NCI-H2171 (cell line): ENCODE data around the gene ZBTB7A.

Source experiments
- DNase-seq: peaks from one replicate; lab custom pipeline; 2025; lab: John Stamatoyannopoulos, UW

ZBTB7A gene

DNA sequence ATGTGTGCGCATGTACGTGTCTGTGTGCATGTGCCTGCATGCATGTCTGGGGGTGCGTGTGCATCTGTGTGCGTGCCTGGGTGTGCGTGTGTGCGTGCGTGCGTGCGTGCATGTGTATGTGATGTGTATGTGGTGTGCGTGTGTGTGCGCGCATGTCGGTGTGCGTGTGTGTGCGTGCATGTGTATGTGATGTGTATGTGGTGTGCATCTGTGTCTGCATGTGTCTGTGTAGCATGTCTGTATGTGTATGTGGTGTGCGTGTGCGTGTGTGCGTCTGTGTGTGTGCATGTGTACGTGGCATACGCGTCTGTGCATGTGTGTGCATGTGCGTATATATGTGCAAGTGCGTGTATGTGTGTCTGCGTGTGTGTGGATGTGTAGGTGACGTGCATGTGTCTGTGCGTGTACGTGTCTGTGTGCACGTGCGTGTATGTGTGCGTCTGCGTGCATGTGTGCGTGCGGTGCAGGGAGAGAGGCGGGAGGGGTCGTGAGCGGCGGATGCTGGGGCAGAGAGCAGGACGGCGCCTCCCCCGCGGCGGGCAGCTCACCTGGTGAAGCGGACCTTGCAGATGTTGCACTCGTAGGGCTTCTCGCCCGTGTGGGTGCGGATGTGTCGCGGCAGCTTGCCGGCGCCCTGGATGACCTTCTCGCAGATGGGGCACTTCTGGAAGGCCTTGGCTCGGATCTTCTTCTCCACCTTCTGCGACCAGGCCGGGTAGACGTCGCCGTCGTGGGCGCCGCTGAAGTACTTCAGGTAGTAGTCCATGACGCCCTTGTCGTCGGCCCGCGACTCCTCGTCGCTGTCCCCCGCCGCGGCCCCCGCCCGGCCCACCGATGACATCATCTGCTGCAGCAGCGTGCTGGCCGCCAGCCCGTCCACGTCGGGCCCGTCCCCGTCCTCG lies 13.0 kb downstream of the ZBTB7A start:
- DNase-seq = no peak

GRCh38 chr19:4052993-4053422 lies 13.7 kb downstream of the ZBTB7A start:
- no peak for DNase-seq

DNA sequence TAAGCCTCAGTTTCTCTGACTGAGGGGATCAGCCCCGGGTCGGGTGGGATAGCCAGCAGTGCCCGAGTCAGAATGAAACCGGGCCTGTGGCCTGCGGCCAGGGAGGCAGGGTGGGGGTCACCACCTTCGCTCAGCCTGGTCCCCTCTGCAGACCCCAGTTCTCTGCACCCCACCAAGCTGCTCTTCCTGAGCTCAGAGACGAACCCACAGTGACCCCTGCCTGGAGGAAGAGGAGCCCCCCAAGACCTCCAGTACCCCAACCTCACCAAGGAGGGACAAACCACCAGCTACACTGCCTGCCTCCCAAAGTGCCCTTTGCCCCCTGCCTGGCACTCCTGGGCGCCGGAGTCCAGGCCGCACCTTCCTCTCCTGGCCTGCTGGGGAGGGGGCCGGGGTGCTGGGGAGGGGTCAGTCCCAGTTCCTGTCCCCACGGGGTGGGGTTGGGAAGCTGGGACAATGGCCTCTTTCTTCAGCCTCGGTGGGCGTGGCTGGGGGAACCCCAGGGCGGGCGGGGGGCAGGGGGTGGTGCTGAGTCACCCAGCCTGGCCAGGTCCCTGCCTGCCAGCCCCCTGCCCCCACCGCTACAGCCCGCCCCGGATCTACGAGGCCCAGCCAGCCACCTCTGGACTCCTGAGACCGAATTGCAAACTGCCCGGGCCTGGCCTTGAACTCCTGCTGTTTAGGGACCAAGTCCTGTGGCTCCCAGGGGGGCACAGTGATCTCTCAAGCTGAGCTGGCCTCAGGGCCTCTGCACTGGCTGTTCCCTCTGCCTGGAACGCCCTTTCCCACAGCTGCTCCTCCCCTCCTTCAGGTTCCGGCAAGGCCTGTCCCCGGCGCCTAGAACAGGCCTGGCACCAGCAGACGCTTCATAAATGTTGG lies 14.3 kb downstream of the ZBTB7A start:
- no peak for DNase-seq

DNA sequence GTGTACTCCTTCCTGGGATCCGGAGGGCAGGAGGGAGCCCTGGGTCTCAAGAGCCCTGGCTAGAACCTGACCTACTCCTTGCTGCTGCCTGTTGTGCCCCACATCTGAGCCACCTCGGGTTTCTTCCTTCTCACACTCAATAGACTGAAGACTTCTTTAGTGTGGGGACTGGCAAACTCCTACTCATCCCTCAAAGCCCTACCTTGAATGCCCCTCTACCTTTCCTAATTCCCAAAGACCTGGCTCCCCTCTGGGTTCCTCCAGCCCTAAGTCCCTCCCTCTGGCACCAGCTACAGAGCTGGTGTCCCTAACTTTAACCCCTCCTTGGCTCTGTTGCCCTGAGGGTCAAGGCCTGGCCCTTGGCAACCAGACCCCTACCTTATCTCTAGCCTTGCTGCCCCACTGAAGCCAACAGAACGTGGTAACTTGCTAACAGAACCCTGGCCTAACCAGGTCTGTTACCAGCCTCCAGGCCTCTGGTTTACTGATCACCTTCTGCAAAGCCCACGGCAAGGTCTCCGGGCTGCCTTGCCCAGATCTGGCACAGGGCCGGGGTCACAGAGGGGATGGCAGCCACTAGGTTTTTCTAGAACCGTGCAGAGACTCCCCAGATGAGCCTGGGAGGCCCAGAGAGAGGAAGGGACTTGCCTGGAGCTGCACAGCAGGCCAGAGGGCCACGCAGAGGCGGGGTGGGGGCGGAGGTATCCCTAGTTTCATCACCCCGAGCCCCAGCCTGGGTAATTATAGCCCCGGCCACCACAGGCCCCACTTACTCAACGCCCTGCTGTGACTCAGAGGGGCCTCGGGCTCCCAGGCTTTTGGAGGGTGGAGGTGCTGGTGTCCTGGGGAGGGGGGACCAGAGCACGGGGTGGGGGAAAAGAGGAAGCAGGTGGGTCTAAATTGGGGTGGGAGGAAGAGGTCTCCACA lies 15.3 kb downstream of the ZBTB7A start:
- DNase-seq = no peak

DNA sequence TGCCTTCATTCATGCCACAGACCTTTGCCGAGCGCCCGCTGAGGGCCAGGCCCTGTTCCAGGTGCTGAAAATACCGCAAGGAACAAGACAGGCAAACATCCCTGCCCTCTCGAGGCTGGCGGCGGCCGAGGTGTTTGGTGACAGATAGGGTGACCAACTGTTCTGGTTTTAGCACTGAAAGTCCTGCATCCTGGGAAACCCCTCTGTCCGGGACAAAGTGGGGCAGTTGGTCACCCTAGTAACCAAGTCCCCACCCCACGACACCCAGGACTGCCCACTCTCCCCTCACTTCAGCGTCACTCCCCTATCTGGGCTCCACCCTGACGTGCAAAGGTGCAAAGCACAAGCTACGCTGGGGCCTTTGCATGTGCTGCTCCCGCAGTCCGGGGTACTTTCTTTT lies 17.3 kb downstream of the ZBTB7A start:
- DNase-seq = no peak

DNA sequence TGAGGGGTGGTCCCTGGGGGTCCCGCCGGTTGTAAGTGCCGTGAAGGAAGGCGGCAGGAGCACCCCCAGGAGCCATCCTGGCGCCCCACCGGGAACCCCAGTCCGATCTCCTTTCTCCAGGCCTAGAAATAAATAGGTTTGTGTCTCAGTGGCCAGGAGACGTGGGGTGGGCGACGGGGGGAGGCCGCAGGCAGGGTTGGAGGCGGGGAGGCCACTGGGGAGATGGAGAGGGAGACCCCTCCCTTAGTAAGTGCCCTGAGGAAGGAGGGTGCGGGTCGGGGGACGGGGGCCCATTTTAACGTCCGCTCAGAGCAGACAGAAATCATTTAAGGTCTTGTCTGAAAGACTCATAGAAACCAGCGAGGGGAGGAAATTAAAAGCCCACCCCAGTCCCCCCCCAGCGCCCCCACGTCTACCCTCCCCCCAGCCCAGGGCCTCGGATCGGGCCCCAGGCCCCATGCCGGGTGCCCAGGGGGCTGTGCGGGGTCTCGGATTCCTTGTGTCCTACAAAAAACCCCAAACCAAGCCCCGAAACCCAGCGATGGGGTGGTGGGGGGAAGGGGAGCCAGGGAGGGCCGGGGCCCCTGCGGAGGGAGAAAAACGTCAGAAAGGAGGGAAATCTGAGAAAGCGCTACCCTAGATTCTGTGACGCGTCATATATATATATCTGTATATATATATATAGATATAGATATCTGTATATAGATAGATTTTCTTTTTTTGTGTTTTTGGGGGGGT lies 19.6 kb downstream of the ZBTB7A start:
- no peak for DNase-seq

- no peak for DNase-seq
Observed at GRCh38 chr19:4046362-4046691, 20.4 kb downstream of the ZBTB7A start.

DNA sequence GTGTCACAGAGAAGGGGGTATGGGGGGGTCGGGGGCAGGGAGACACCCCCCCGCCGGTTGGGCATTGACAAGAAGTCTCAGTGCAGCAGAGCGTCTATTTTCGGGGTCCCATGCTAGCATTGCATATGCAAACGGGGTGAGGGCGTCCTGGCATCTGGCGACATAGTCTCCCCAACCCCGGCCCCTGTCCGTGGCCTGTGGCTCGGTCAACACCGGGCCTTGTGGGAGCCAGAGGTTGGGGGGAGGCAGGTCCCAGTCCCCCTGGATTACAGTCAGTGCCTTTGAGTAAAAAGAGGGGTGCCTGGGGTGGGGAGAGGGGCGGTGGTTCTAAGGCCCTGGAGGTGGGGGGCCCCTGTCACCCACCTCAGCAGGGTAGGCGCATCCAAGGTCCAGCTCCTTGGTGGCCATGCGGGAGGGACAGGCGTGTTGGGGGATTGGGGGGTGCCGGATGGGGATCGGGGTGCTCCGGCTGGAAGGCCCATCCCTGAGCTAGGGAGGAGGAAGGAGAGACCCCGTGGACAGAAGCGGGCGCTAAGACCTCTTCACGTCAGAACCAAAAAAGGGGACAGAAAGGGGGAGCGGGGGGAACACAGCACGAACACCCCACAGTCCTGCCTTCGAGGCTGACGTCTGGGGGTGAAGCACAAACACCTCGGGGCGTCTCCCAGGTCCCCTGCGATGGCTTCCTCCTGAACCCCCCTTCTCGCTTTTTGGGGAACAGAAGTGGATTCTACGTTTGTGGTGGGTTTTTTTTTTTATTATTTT lies 20.9 kb downstream of the ZBTB7A start:
- DNase-seq = no peak

DNA sequence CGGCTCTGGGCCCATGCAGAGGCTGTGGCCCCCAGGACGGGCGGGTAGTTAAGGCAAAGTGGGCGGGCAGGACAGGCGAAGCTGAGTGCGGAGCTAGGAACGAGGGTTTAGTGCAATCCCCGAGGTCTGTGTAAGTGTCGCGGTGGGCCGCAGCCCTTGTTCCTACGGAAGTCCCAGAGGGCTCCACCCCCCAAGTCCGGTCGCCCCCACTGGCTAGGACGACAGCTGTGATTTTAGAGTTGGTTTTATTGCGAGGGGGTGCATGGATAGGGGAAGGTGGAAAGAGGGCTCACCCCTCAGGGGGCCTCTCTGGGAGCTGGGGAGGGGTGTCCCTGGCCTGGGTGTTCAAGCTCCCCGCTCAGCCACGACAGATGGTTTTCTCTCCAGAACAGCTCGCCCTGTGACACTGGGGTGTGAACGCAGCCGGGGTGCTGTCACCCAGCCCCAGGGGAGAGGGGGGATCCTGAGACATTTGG lies 21.7 kb downstream of the ZBTB7A start:
- peak; percentile 48 for DNase-seq

DNA sequence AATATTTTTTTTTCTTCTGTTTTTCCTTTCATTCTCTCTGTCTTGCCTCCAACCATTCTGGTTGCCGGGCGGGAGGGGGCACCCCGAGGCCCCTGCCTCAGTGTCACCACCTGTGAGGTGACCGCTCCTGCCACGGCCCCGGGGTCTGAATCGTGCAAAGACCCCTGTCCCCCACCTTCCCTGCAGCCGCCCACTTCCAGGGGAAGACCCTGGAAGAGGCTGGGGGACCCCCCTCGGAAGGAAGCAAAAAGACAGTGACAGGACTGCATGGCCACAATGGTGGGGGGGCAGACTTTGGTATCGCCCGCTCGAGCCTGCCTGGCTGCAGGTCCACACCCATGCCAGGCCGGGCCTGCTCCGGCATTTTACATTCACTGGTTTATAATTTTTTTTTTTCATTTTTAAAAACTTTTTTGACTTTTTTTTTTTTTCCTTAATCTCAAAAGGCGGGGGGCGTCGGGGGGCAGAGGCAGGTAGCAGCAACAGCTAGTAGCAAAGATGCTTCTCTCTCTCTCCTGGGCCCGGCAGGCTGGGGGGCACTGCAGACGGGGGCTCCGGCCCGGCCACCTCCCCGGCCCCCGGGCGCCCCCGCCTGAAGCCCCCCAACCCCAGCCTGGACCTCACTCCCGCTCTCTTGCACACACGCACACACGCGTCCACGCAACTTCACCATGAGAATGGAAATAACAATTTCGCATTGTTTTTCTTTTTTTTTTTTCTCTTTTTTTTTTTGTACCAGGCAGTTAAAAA lies 22.6 kb downstream of the ZBTB7A start:
- DNase-seq = no peak

- DNase-seq = no peak
Observed at GRCh38 chr19:4043401-4043800, 23.3 kb downstream of the ZBTB7A start.

DNA sequence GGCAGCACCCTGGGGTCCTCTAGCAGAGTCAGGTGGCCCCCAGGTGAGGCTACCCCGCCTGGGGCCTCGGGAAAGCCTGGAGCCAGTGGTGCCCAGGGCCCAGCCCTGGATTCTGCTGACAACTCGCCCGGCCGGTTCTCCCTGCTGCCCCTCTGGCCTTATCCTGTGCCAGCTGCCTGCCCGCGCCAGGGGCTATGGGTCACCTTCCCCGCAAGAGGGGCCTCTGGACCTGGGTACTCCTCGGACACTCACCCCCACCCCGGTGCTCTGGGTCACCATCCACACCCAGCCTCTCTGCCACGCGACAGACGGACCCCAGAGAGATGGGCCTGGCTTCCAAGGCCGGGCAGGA lies 24.0 kb downstream of the ZBTB7A start:
- DNase-seq = no peak

DNA sequence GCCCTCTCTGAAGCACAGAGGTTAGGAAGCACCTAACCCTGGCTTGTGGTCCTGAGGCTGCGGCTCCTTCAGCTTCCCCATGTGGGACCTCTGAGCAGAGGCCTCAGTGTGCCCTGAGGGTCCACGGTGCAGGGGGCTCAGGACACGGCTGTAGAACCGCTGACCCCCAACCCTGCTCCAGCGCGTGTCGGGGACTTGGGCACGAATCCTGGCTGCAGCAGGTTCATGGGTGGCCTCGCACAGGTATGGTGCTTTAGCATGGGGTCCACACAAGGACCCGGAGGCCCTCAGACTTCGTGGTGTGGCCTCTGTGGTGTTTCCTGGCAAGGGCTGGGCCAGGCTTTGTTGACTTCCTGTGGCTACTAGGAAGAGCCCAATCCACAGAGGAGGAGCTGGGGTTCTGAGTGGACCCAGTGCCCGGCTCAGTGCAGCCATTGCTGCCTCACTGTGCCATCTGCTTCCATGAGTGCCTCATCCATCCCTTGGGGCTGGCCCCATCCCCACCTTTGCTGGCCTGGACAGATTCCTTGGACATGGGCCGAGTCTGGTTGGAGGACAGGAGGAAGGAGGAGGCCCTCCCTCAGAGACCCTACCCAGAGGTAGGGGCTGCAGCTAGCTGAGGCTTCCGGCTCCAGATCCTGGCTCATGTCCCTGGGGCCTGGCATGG lies 24.5 kb downstream of the ZBTB7A start:
- no peak for DNase-seq

- no peak for DNase-seq
Observed at GRCh38 chr19:4038661-4039423, 27.9 kb downstream of the ZBTB7A start.

GRCh38 chr19:4038057-4038456 lies 28.6 kb downstream of the ZBTB7A start:
- DNase-seq = no peak

- DNase-seq = no peak
Observed at GRCh38 chr19:4037301-4037949, 29.3 kb downstream of the ZBTB7A start.

- DNase-seq = no peak
Observed at GRCh38 chr19:4036576-4037300, 30.0 kb downstream of the ZBTB7A start.
